Panc1 (cell line): ENCODE measurements around the gene RGS14.

ENCODE experiments used
- POLR2AphosphoS5 ChIP-seq: IDR thresholded peaks from 2 replicates; pipeline ENCODE4 v1.6.1; 2012; ENCODE audit warnings: mild to moderate bottlenecking, low read depth, low read length, moderate library complexity
- TF ChIP-seq, protein P1 (sequence below): fragments of 450-650 bp; IDR thresholded peaks from 2 replicates; pipeline ENCODE4 v1.5.1; 2017; ENCODE audit warnings: mild to moderate bottlenecking
- TF ChIP-seq, protein P2 (sequence below), 2 experiments: IDR thresholded peaks; 2 replicates each; pipeline ENCODE4 v1.6.1; 2011 to 2012; ENCODE audit warnings: low read depth in 2 of 2, control low read depth in 1 of 2, low read length in 1 of 2, mild to moderate bottlenecking in 1 of 2, moderate library complexity in 1 of 2; ENCODE audit not compliant: insufficient read depth in 1 of 2

DNA sequence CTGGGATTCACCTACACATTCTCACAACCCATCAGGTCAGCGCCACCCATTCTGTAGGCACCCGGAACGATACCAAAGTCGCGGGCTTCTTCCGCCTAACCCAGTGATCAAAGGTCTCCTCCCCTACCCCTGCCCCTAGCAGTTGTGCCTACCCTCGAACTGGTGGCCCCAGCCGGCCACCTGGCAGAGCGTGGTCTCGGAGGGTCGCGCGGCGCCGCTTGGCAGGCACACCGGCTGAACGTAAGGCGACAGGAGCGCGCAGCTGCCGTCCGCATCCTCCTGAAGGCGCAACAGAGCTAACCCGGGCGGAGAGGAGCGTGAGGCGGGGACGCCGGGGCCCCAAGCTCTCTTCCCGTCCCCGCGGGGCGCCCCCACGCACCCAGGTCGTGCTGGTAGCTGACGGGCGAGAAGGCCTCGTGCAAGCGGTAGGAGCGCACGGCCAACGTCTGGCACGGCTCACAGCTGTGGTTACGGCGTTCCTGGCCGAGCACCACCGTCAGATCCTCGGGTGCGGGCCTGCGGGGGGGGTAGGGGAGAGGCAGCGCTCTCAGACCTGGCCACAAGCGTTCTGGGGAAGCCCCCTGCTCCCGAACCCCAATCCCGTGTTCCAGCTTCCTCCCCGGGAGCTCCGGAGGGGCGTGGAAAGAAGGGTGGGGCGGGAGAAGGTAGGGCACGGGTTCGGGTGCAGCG is 45.5 kb downstream of the RGS14 start:
- TF ChIP-seq, protein P1, sequence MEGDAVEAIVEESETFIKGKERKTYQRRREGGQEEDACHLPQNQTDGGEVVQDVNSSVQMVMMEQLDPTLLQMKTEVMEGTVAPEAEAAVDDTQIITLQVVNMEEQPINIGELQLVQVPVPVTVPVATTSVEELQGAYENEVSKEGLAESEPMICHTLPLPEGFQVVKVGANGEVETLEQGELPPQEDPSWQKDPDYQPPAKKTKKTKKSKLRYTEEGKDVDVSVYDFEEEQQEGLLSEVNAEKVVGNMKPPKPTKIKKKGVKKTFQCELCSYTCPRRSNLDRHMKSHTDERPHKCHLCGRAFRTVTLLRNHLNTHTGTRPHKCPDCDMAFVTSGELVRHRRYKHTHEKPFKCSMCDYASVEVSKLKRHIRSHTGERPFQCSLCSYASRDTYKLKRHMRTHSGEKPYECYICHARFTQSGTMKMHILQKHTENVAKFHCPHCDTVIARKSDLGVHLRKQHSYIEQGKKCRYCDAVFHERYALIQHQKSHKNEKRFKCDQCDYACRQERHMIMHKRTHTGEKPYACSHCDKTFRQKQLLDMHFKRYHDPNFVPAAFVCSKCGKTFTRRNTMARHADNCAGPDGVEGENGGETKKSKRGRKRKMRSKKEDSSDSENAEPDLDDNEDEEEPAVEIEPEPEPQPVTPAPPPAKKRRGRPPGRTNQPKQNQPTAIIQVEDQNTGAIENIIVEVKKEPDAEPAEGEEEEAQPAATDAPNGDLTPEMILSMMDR: no peak
- no peak for TF ChIP-seq POLR2AphosphoS5
- TF ChIP-seq, protein P2, sequence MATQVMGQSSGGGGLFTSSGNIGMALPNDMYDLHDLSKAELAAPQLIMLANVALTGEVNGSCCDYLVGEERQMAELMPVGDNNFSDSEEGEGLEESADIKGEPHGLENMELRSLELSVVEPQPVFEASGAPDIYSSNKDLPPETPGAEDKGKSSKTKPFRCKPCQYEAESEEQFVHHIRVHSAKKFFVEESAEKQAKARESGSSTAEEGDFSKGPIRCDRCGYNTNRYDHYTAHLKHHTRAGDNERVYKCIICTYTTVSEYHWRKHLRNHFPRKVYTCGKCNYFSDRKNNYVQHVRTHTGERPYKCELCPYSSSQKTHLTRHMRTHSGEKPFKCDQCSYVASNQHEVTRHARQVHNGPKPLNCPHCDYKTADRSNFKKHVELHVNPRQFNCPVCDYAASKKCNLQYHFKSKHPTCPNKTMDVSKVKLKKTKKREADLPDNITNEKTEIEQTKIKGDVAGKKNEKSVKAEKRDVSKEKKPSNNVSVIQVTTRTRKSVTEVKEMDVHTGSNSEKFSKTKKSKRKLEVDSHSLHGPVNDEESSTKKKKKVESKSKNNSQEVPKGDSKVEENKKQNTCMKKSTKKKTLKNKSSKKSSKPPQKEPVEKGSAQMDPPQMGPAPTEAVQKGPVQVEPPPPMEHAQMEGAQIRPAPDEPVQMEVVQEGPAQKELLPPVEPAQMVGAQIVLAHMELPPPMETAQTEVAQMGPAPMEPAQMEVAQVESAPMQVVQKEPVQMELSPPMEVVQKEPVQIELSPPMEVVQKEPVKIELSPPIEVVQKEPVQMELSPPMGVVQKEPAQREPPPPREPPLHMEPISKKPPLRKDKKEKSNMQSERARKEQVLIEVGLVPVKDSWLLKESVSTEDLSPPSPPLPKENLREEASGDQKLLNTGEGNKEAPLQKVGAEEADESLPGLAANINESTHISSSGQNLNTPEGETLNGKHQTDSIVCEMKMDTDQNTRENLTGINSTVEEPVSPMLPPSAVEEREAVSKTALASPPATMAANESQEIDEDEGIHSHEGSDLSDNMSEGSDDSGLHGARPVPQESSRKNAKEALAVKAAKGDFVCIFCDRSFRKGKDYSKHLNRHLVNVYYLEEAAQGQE (IDR thresholded peaks at IDR 0.05; ENCODE audit: insufficient read depth in 1 of 2, low read depth in 2 of 2, low read length in 1 of 2): no peak
